NCI-H460 (cell line): Measurements from ENCODE around the gene FGD1. TPM values are rescaled to one million over a fixed set of nuclear protein-coding genes. Genes with fewer than 3 reads are reported as not detected.

ENCODE experiments used
- DNase-seq: peaks from one replicate; pipeline ENCODE4 v3.0.0-alpha.2; 2016; ENCODE audit warnings: low read depth; ENCODE audit errors: extremely low read depth
- total RNA-seq: library from RNA; depleted of rRNA; stranded (reverse); fragments of >200 nt; shearing (Covaris generic); gene quantifications from 2 replicates; pipeline ENCODE4 v1.2.3, GENCODE V29; 2014; rRNA removed

FGD1 gene
- total RNA-seq, 1 experiment from 2014 or later = 8.7 TPM

DNA sequence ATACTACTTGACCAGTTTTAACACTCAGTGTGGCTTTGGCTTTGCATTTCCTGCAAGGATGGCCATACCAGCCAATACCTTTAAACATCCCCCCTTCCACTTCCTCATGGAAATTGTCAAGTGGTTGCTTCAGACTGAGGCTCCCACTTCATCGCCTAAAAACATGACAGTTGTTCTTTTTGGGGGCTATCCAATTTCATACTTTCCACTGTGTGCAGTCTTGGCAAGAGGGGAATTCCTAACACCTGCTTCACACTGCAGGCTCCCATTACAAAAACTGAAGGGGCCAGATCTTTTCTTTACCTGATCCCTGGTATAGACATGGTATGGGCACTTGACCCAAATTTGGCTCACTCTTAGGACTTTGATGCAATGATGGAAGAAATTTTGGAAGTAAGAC, 84.3 kb downstream of the FGD1 start:
- no peak for DNase-seq

DNA sequence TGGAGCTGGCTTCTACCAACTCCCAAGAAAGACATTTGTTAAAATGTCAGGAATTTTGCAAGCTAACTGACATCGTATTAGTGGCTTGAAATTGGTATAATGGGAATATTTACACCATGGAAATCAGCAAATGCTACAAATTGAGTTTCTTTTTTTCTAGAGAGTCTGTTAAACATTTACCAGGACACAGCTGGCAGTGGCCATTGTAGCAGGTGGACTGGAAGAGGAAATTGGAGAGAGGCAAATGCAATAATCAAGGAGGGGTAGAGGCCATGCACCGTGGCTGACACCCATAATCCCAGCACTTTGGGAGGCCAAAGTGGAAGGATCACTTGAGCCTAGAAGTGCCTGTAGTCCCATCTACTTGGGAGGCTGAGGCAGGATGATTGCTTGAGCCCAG, 88.8 kb downstream of the FGD1 start:
- DNase-seq = no peak

DNA sequence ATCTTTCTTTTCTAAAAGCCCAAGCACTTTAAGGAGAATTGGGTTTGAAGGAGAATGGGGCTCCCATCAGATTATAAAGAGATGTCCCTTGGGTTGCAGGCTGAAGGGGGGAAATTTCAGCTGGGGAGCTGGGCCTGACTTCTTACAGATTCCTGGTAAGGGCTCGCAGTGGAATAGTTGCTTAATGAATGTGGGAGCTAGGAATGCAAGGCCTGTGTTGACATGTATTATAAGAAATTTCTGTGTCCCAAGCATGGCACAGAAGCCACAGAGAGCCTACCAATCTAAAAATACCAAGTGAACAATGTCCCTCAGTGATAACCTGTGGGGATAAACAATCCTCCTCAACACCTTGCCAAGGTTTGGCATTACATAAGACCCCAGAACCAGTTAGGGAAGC, 98.9 kb downstream of the FGD1 start:
- DNase-seq = no peak

Other genes with a start within 250 kb of the FGD1 start
- 0.43 and 0.67 TPM in 2 replicates for gene WNK3, start 138.2 kb downstream of the FGD1 start, total RNA-seq
- gene TSR2, start 55.8 kb downstream of the FGD1 start, total RNA-seq = 23.9 and 24.0 TPM in 2 replicates
- 55.7 and 58.9 TPM in 2 replicates for gene GNL3L, start 34.0 kb upstream of the FGD1 start, total RNA-seq